NOMO-1 treated with DMSO at 0.1 percent for 48 hours (cell line): ENCODE data around the gene B3GALT4.

Experiments used
- DNase-seq: peaks from one replicate; lab custom pipeline; 2025; ENCODE audit not compliant: unreplicated experiment; lab: John Stamatoyannopoulos, UW

Gene B3GALT4

DNA sequence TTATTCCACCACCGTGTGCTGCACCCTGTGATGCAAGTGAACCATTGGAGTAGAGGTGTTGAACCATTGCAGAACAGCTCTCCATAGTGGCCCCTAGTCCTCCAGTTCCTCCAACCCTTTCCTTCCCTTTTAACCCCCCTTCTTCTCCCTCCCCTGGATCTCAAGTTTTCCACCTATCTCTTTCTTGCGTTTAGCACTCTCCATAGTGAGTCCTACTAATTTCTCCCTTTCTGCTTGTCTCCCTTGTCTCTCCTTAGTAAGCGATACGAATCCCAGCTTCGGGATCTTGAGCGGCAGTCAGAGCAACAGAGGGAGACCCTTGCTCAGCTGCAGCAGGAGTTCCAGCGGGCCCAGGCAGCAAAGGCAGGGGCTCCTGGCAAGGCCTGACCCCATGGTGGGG lies 13.5 kb downstream of the B3GALT4 start:
- no peak for DNase-seq

DNA sequence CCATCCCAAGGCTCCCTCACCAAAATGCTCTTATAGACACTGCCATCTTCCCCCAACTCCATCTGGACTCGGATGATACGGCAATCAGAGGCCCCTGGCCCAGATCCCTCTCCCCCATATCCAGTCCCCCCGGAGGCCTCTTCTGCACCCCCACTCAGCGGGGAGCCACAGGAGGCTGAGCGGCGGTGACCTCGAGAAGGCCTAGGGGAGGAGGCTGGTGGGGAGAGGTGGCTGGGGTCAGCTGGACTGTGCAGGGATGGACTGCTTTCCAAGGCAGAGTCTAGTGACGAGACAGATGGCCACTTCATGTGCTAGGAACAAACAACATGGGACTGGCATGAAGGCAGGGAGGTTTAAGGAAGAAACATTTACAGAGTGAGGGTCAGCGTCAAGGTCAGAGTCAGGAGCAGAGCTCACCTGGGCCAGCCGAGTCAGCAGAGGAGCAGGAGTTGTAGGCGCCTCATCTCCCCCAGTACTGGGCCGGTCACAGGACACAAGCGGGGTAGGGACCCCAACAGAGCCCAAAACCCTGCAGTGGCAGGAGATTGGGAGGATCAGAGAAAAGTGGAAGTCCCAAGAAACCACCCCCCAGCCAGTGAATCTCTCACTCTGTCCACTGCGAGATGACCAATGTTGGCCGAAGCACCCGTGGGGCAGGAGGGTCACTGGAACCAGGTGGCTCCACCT lies 16.2 kb downstream of the B3GALT4 start:
- no peak for DNase-seq

DNA sequence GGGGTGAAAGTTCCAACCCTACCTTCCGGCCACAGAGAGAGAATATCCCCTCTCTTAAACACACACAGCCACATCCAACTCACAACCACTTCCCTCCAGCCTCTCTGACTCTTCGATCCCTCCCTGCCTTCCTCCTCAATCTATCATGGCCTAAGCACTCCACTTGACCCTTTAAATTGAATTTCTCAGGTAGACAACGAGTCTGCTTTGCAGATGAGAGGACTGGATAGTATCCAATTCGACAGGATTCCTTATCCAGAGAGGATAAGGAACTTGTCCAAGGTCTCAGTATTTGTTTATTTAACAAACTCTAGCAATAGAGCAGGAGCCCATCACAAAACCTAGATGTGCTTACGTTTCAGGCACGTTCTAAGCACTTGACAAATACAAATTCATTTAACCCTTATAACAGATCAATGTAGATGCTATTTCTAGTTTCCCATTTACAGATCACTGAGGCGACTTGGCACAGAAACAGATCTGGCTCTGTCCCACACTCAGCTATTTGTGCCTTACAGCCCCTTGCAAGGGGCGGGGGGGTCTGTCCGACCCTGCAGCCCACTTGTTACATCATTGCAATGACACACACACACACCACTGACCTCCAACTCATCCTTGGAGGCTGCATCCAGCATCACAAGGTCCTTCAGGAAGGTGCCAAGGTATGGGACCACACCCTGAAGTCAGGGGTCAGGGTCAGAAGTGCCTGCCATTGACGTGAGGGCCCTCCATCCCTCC lies 17.3 kb downstream of the B3GALT4 start:
- no peak for DNase-seq

DNA sequence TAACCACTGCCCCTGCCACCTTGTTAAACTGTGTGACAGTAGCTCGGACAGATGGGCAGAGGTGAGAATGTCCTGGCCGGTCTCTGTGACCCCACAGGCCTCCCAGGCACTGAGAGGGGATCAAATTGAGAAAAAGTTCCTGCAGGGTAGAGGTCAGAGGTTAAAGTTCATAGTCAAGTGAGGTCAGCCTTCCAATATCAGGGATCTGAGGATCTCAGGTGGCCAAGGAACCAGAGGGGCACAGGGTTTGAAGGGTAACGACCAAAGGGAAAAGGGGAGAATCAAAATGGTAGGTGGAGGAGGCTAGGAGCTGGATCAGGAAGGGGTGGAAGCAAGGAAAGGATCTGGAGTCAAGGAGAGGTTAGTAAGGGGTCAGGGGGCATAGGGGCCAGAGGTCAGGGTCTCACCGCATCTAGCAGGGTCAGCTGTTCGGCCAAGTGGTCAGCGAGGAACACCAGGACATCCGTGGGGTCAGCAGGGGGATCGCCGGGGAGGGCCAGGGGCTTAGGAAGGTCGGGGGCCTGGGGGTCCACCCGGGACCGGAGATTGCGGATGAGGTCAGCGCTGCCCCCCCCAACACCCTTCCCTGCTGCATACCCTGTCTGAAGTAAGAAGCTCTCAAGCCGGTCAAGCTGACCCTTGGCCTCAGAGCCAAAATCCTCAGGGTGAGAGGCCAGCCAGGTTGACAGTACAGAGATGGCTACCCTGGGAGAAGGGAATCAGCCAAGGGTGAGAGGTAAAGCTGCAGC lies 18.9 kb downstream of the B3GALT4 start:
- no peak for DNase-seq

DNA sequence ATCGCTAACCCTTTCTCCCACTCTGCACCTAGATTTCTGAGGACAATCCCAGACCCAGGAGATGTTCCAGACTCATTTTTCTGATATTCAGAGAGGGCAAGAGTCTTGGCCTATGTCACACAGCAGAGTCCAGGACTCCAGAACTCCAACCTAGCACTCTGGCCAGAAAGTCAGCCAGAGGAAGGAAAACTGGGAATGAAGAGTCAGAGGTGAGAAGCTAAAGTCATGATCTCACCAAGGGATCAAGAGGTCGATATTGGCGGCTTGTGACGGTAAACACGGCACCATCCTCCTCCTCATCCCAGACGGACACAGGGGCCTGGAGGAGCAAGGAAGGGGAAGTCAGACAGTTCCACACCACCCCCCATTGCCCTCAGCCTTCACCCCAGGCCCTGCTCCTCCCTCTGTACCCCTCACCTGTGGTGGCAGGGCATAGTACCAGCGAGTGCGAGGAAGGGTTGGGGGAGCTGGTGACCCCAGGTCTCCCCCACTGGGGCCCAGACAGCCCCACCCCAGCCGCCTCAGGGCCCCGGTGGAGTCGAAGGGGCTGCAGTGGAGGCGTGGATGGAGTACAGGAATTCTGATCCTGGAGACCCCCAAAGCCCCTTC lies 20.0 kb downstream of the B3GALT4 start:
- DNase-seq, result no peak

GRCh38 chr6:33297406-33297955 lies 20.6 kb downstream of the B3GALT4 start:
- DNase-seq, result peak; percentile 28

DNA sequence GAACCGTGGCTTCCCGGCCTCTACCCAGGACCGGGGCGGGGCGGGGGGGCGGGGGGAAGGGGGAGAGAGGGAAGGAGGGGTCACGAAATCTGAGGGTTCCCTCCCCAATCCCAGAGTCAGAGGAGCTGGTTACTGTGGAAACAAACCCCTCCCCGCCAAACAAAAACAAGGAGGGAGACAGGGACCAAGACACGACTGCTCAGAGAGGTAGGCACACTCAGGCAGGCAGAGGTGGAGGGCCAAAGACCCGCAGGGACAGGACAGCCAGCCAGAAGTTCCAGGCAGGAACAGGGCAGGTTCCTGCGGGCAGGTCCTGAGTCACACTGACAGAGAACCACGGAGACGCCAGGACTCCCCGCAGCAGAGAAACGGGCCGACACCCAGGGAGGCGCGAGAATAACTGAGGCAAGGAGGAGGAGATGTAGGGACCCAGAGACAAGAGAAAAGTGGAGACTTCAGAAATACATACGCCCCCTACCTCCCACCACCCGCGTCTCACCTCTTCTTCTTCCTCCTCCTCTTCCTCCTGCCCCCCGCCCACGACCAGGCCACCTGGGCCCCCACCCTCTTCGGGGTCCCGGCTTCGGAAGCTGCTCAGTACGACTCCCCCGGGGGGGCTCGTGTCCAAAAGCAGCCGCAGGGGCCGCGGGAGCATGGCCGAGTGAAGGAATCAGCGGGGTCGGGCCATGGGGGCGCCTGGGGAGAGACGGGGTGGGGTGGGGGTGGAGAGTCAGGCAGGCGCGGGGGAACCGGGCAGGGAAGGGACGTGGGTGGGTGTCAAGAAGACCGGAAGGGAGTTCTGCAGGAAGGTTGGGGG lies 21.2 kb downstream of the B3GALT4 start:
- peak; percentile 76 for DNase-seq

DNA sequence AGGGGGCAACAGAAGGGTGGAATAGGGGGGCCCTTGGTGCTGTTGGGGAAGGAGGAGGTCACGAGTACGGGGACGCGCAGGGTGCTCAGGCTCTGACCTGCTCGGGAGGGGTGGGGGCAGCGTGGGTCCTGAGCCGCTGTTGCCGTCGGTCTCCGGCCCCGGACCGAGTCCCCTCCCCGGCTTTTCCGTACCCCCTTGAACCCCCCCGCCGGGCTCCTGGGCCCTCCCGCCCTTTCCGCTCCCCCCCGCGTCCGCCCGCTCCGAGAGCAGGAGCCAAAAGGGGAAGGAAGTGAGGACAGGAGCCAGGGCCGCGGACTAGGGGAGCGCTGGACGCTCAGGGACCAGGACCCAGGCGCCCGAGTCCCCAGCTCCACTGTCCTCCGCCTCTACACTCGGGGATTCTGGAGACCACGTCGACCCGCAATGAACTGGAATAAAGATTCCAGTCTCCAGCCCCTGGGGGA lies 21.9 kb downstream of the B3GALT4 start, which contains the start of gene RGL2:
Gene RGL2 (minus strand): TSS at position 170 of the 464 bp plus-strand sequence. CDS start 332 bp downstream, outside the sequence.
- DNase-seq, result peak; percentile 72

- DNase-seq, result peak; percentile 81
These were observed 22.5 kb downstream of the B3GALT4 start for GRCh38 chr6:33299237-33299944.

DNA sequence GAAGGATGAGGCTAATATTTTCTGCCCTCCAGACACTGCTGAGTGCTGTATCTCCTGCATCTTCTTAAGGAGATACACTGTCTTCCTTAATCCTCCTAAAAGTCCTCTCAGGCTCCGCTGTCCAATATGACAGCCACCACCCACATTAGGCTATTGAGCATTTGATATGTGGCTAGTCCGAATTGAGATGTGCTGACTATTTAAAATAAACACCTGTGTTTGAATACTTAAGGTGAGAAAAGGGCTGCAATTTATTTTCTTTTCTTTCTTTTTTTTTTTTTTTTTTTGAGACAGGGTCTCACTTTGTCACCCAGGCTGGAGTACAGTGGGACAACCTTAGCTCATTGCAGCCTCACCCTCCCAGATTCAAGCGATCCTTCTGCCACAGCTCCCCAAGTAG lies 25.0 kb downstream of the B3GALT4 start:
- no peak for DNase-seq

GRCh38 chr6:33304216-33304615 lies 27.3 kb downstream of the B3GALT4 start:
- DNase-seq, result no peak

GRCh38 chr6:33305052-33305451 lies 28.1 kb downstream of the B3GALT4 start:
- DNase-seq, result no peak

- no peak for DNase-seq
These were observed 29.4 kb downstream of the B3GALT4 start for GRCh38 chr6:33306356-33306755.

- peak; percentile 63 for DNase-seq
These were observed 35.6 kb downstream of the B3GALT4 start for GRCh38 chr6:33312361-33313104.

DNA sequence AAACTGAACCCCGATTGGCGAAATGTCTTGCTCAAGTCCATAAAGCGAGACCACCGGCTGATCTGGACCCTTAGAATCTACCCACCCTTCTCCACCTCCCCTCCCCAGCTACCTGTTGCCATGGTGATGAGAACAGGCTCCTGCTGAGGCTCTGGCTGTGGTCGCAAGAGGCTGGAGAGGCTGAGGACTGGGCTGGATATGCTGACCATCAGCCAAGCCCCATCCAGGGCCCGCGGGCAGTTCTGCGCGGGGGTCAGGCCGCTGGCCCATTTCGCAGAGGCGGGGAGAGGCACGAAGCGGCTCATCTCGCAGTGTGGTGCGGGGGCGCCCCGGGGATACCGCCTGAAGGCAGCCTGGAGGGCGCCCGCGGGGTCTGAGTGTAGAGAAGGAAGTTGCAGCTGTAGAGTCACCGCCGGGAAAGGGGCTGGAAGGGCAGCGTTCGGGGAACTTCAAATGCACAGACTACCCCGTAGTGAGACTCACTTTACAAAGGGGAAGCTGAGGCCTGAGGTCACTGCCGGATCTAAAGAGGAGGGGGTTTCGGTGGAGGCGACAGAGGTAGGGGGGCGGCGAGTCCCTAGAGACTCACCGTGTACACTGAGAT lies 36.3 kb downstream of the B3GALT4 start:
- peak; percentile 61 for DNase-seq

- DNase-seq, result peak; percentile 62
These were observed 37.0 kb downstream of the B3GALT4 start, which contains the start of gene TAPBP for GRCh38 chr6:33313709-33314514. TSS of gene TAPBP (minus strand) at chr6:33314078. CDS start at chr6:33314041, 37 bp downstream.

DNA sequence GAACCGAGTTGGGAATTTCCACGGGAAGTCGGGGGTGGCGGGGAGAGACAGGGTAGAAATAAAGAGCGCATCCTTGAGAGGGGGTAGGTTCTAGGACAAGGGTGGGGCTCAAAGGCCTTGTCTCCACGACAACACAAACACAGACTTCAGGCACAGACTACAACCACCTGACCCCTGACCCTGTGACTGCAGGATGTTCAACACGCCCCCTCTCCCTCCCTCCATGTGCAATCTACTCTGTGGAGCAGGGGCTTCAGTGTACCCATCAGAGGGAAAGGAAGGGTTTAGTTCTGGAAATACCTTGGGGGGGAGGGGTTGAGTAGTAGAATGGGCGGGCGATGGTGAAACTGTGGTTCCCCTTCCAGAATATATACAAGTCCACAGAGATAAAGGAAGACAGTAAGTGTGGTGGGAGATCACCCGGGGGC lies 37.6 kb downstream of the B3GALT4 start:
- DNase-seq, result peak; percentile 71
